GM21381 (cell line): ENCODE data around the gene ATP5F1E.
A peak's percentile ranks its signal among the peaks of the same experiment; 100 is the strongest.

Experiments
- ATAC-seq: cut with Tn5 transposase; IDR thresholded peaks from one replicate; pipeline ENCODE4 v1.9.1; 2021; ENCODE audit warnings: mild to moderate bottlenecking, moderate library complexity; ENCODE audit not compliant: unreplicated experiment

Gene ATP5F1E

GRCh38 chr20:59006864-59007664, 25.1 kb downstream of the ATP5F1E start, which contains the start of gene CTSZ:
Gene CTSZ (minus strand): TSS chr20:59007254. CDS start chr20:59007128, 126 bp downstream.
- peak; percentile 29 for ATAC-seq

- no peak for ATAC-seq
Observed at GRCh38 chr20:59006167-59006863, 25.8 kb downstream of the ATP5F1E start.

- ATAC-seq, result no peak
Observed at GRCh38 chr20:59005523-59006166, 26.5 kb downstream of the ATP5F1E start.

- peak; percentile 57 for ATAC-seq
Observed at GRCh38 chr20:59004763-59005522, 27.2 kb downstream of the ATP5F1E start.

GRCh38 chr20:59004493-59004762, 27.7 kb downstream of the ATP5F1E start:
- no peak for ATAC-seq

- no peak for ATAC-seq
Observed at GRCh38 chr20:59003836-59004492, 28.2 kb downstream of the ATP5F1E start.

GRCh38 chr20:59002874-59003399, 29.2 kb downstream of the ATP5F1E start:
- ATAC-seq, result no peak

GRCh38 chr20:59002388-59002787, 29.7 kb downstream of the ATP5F1E start:
- no peak for ATAC-seq

GRCh38 chr20:59001449-59002171, 30.5 kb downstream of the ATP5F1E start:
- no peak for ATAC-seq

- no peak for ATAC-seq
Observed at GRCh38 chr20:59001068-59001448, 31.1 kb downstream of the ATP5F1E start.

- no peak for ATAC-seq
Observed at GRCh38 chr20:59000326-59000725, 31.8 kb downstream of the ATP5F1E start.

GRCh38 chr20:58998656-58999055, 33.5 kb downstream of the ATP5F1E start:
- no peak for ATAC-seq

- ATAC-seq, result no peak
Observed at GRCh38 chr20:58997141-58997770, 34.9 kb downstream of the ATP5F1E start.

GRCh38 chr20:58996226-58996611, 35.9 kb downstream of the ATP5F1E start:
- no peak for ATAC-seq

GRCh38 chr20:58995461-58996225, 36.5 kb downstream of the ATP5F1E start:
- ATAC-seq, result no peak

- ATAC-seq, result no peak
Observed at GRCh38 chr20:58994390-58995159, 37.6 kb downstream of the ATP5F1E start.

- no peak for ATAC-seq
Observed at GRCh38 chr20:58993332-58994248, 38.5 kb downstream of the ATP5F1E start.
